SK-N-SH (cell line): ENCODE data around the gene PRKCD. TPM values are rescaled to one million over a fixed set of nuclear protein-coding genes. Genes with fewer than 3 reads are reported as not detected.

ENCODE experiments used
- CTCF ChIA-PET: fragments of 300-600, 350-600 bp; formaldehyde crosslinking; extraction: SDS; loops from one replicate; lab custom pipeline; 2021; lab: Yijun Ruan, JAX
- POLR2A ChIA-PET: fragments of 350-600 bp; sonication (Branson Sonifier 250); formaldehyde crosslinking; extraction: SDS; loops from one replicate; lab custom pipeline; 2020; ENCODE audit warnings: antibody characterized with exemption, inconsistent platforms; lab: Yijun Ruan, JAX
- DNase-seq: peaks from one replicate; pipeline ENCODE4 v3.0.0; 2012
- H2AFZ ChIP-seq: fragments of 200-600 bp; sonication (generic); 2 replicates; pipeline ENCODE4 v1.8.1; 2016; ENCODE audit warnings: antibody characterized with exemption, mild to moderate bottlenecking, low read depth
- H3F3A ChIP-seq: fragments of 200-600 bp; sonication (generic); replicated peaks from 2 replicates; pipeline ENCODE3; 2016; ENCODE audit warnings: antibody characterized with exemption, mild to moderate bottlenecking; ENCODE audit not compliant: insufficient read depth
- H3K27ac ChIP-seq, 2 experiments: fragments of 200-500 bp in 1 of 2; fragments of 200-600 bp in 1 of 2; sonication (Bioruptor generic) in 1 of 2; sonication (generic), shearing (Covaris generic) in 1 of 2; 2 replicates each; pipeline versions ENCODE4 v1.5.1 to v1.6.1; 2014 to 2016; ENCODE audit warnings: low read depth in 2 of 2, inconsistent platforms in 1 of 2, low read length in 1 of 2, mild to moderate bottlenecking in 1 of 2, mixed read lengths in 1 of 2
- H3K27me3 ChIP-seq: fragments of 200-600 bp; sonication (generic), shearing (Covaris generic); 2 replicates; pipeline ENCODE4 v1.6.1; 2016; ENCODE audit warnings: mixed run types; ENCODE audit not compliant: insufficient read depth
- H3K36me3 ChIP-seq, 2 experiments: fragments of 200-500 bp in 1 of 2; fragments of 200-600 bp in 1 of 2; sonication (Bioruptor generic) in 1 of 2; sonication (generic) in 1 of 2; replicated peaks in 1 of 2; 2 replicates each; pipeline versions ENCODE3 to v1.5.1; 2014 to 2016; ENCODE audit warnings: low read length in 1 of 2, mild to moderate bottlenecking in 1 of 2; ENCODE audit not compliant: insufficient read depth in 2 of 2, control insufficient read depth in 1 of 2
- H3K4me1 ChIP-seq, 2 experiments: fragments of 200-500 bp in 1 of 2; fragments of 200-600 bp in 1 of 2; sonication (Bioruptor generic) in 1 of 2; sonication (generic), shearing (Covaris generic) in 1 of 2; 2 replicates each; pipeline versions ENCODE4 v1.5.1 to v1.6.1; 2014 to 2016; ENCODE audit warnings: low read depth in 1 of 2, low read length in 1 of 2, mixed run types in 1 of 2; ENCODE audit not compliant: insufficient read depth in 2 of 2, control insufficient read depth in 1 of 2
- H3K4me2 ChIP-seq: fragments of 200-600 bp; sonication (generic), shearing (Covaris generic); 2 replicates; pipeline ENCODE4 v1.6.1; 2017; ENCODE audit warnings: mixed run types
- H3K4me3 ChIP-seq, 2 experiments: fragments of 200-500 bp in 1 of 2; fragments of 200-600 bp in 1 of 2; sonication (Bioruptor generic) in 1 of 2; sonication (generic), shearing (Covaris generic) in 1 of 2; 2 replicates each; pipeline versions ENCODE4 v1.5.1 to v1.8.1; 2014 to 2016; ENCODE audit warnings: low read depth in 2 of 2, inconsistent platforms in 1 of 2, low read length in 1 of 2, mild to moderate bottlenecking in 1 of 2, mixed read lengths in 1 of 2, moderate library complexity in 1 of 2
- H3K79me2 ChIP-seq: fragments of 200-600 bp; sonication (generic); 2 replicates; pipeline ENCODE4 v1.8.1; 2017; ENCODE audit warnings: mild to moderate bottlenecking; ENCODE audit not compliant: insufficient read depth
- H3K9ac ChIP-seq: fragments of 200-600 bp; sonication (generic); 2 replicates; pipeline ENCODE4 v1.6.1; 2017; ENCODE audit warnings: mixed run types
- H3K9me2 ChIP-seq: fragments of 200-600 bp; sonication (generic); 2 replicates; pipeline ENCODE4 v1.6.1; 2017; ENCODE audit warnings: mixed run types
- H3K9me3 ChIP-seq: fragments of 200-600 bp; sonication (generic); 2 replicates; pipeline ENCODE4 v1.6.1; 2017; ENCODE audit warnings: mixed run types, mild to moderate bottlenecking, moderate library complexity
- H4K20me1 ChIP-seq: fragments of 200-600 bp; sonication (generic); 2 replicates; pipeline ENCODE4 v1.6.1; 2017; ENCODE audit warnings: mild to moderate bottlenecking, mixed run types; ENCODE audit not compliant: insufficient read depth
- CHD2 ChIP-seq: fragments of 150-350 bp; IDR thresholded peaks from 2 replicates; pipeline ENCODE4 v1.6.1; 2018; ENCODE audit warnings: low read length; ENCODE audit not compliant: partially characterized antibody
- ELF1 ChIP-seq: IDR thresholded peaks from 2 replicates; pipeline ENCODE4 v1.4.0; 2012
- EZH2phosphoT487 ChIP-seq: fragments of 200-600 bp; sonication (generic); IDR thresholded peaks from 2 replicates; pipeline ENCODE4 v1.6.1; 2017; ENCODE audit warnings: low read depth, mixed run types, mild to moderate bottlenecking, antibody characterized with exemption, moderate library complexity, borderline replicate concordance
- FOSL2 ChIP-seq: IDR thresholded peaks from 2 replicates; pipeline ENCODE4 v1.4.0; 2012; ENCODE audit warnings: low read depth, mild to moderate bottlenecking, moderate library complexity, borderline replicate concordance
- FOXM1 ChIP-seq: IDR thresholded peaks from 2 replicates; pipeline ENCODE4 v1.4.0; 2012; ENCODE audit warnings: low read depth, mild to moderate bottlenecking
- GABPA ChIP-seq: IDR thresholded peaks from 2 replicates; pipeline ENCODE4 v1.4.0; 2012; ENCODE audit warnings: low read depth, mild to moderate bottlenecking
- MEF2A ChIP-seq: IDR thresholded peaks from 2 replicates; pipeline ENCODE4 v1.4.0; 2012; ENCODE audit warnings: low read depth, borderline replicate concordance
- MXI1 ChIP-seq: IDR thresholded peaks from 2 replicates; pipeline ENCODE4 v1.6.1; 2012; ENCODE audit warnings: mild to moderate bottlenecking, low read depth, low read length, improper control_type of control experiment
- NRF1 ChIP-seq: IDR thresholded peaks from 2 replicates; pipeline ENCODE4 v1.6.1; 2012; ENCODE audit warnings: low read depth, mild to moderate bottlenecking, low read length
- POLR2AphosphoS5 ChIP-seq: IDR thresholded peaks from 2 replicates; pipeline ENCODE4 v1.6.1; 2012; ENCODE audit warnings: low read depth, low read length
- RAD21 ChIP-seq: IDR thresholded peaks from 2 replicates; pipeline ENCODE4 v1.6.1; 2012; ENCODE audit warnings: mild to moderate bottlenecking, low read length
- REST ChIP-seq: IDR thresholded peaks from 2 replicates; pipeline ENCODE4 v1.6.1; 2012; ENCODE audit warnings: mild to moderate bottlenecking, low read depth, low read length, moderate library complexity
- RXRA ChIP-seq: IDR thresholded peaks from 2 replicates; pipeline ENCODE4 v1.4.0; 2012; ENCODE audit warnings: low read depth, mild to moderate bottlenecking, borderline replicate concordance
- SIN3A ChIP-seq: IDR thresholded peaks from 2 replicates; pipeline ENCODE4 v1.6.1; 2012; ENCODE audit warnings: low read depth, mild to moderate bottlenecking, low read length, moderate library complexity, borderline replicate concordance
- SMC3 ChIP-seq: IDR thresholded peaks from 2 replicates; pipeline ENCODE4 v1.6.1; 2012; ENCODE audit warnings: low read depth, low read length, improper control_type of control experiment
- TAF1 ChIP-seq: IDR thresholded peaks from 2 replicates; pipeline ENCODE4 v1.6.1; 2012; ENCODE audit warnings: low read depth, mild to moderate bottlenecking, low read length, moderate library complexity, borderline replicate concordance
- TEAD4 ChIP-seq: IDR thresholded peaks from 2 replicates; pipeline ENCODE4 v1.4.0; 2012; ENCODE audit warnings: mild to moderate bottlenecking, borderline replicate concordance; ENCODE audit not compliant: insufficient read depth
- USF1 ChIP-seq: IDR thresholded peaks from 2 replicates; pipeline ENCODE4 v1.4.0; 2012; ENCODE audit warnings: low read depth, borderline replicate concordance
- USF2 ChIP-seq: fragments of 150-350 bp; IDR thresholded peaks from 2 replicates; pipeline ENCODE4 v1.6.1; 2017; ENCODE audit warnings: antibody characterized with exemption, low read length, low read depth, borderline replicate concordance
- ZBTB33 ChIP-seq: IDR thresholded peaks from 2 replicates; pipeline ENCODE4 v1.4.0; 2012; ENCODE audit warnings: low read depth, borderline replicate concordance
- WGBS: methylation state at CpG from one replicate; pipeline ENCODE4 v1.1.6; 2017; ENCODE audit warnings: low lambda C conversion rate; 5-methylcytosine and 5-hydroxymethylcytosine counted together
- polyA plus RNA-seq, 3 experiments: library from polyadenylated mRNA; depleted of rRNA; stranded (reverse); fragments of >200 nt; gene quantifications; 2 replicates each; pipeline ENCODE4 v1.2.3, GENCODE V29; 2012

PRKCD gene
- polyA plus RNA-seq, 1 of the 3 experiments (the other 2 are of a cell fraction): 29.0 TPM

- TF ChIP-seq NRF1 (no peak), RAD21 (no peak), POLR2AphosphoS5 (no peak), SIN3A (no peak), TAF1 (no peak), GABPA (no peak), EZH2phosphoT487 (no peak), FOXM1 (no peak), USF1 (no peak), REST (no peak), ELF1 (no peak), MEF2A (no peak), MXI1 (no peak), RXRA (no peak)
- H3K9me2 ChIP-seq: no peaks in the 10 kb centered on the region
- POLR2A ChIA-PET: no interaction called here
- WGBS: 70% methylated on average over 7 of the region's 7 CpGs
- no peak overlapping the region for H3K27ac ChIP-seq
- CTCF ChIA-PET: interaction anchor here (0.6 to 7.4 kb wide), 3 partner anchors 65 to 96 kb away, joined by 3 to 206 read pairs (median 115); no protein-coding TSS in a partner anchor
- H3K79me2 ChIP-seq: no peaks in the 10 kb centered on the region
- no peaks in the 10 kb centered on the region for H3K36me3 ChIP-seq
- H3K9ac ChIP-seq: no peak overlapping the region
- H3K4me3 ChIP-seq: no peak overlapping the region
- H3F3A ChIP-seq: no peaks in the 10 kb centered on the region
- no peak overlapping the region for H3K4me2 ChIP-seq
- no peak overlapping the region for H2AFZ ChIP-seq
- no peaks in the 10 kb centered on the region for H3K9me3 ChIP-seq
- no peak for DNase-seq
- H3K27me3 ChIP-seq: no peaks in the 10 kb centered on the region
- no peaks in the 10 kb centered on the region for H4K20me1 ChIP-seq
- peaks cover 0 to 9% of the 10 kb centered on the region in 2 experiments; a peak in 1 of 4 replicates for H3K4me1 ChIP-seq
These were observed 38.0 kb downstream of the PRKCD start for GRCh38 chr3:53198996-53199395.

GRCh38 chr3:53199834-53200233 lies 38.8 kb downstream of the PRKCD start:
- POLR2A ChIA-PET: no interaction called here
- no peak overlapping the region for H3K4me2 ChIP-seq
- peaks cover 0 to 3% of the 10 kb centered on the region in 2 experiments; a peak in 1 of 4 replicates for H3K4me1 ChIP-seq
- H3K4me3 ChIP-seq: no peak overlapping the region
- peak; percentile 25 for DNase-seq
- no peaks in the 10 kb centered on the region for H4K20me1 ChIP-seq
- no peak overlapping the region for H3K27ac ChIP-seq
- no peak overlapping the region for H2AFZ ChIP-seq
- no peaks in the 10 kb centered on the region for H3K9me2 ChIP-seq
- H3K79me2 ChIP-seq: no peaks in the 10 kb centered on the region
- no peaks in the 10 kb centered on the region for H3F3A ChIP-seq
- no peaks in the 10 kb centered on the region for H3K9me3 ChIP-seq
- CTCF ChIA-PET: interaction anchor here (0.6 to 7.4 kb wide), 4 partner anchors 20 to 97 kb away, joined by 3 to 206 read pairs (median 62); no protein-coding TSS in a partner anchor
- no peaks in the 10 kb centered on the region for H3K27me3 ChIP-seq
- H3K36me3 ChIP-seq: no peaks in the 10 kb centered on the region
- H3K9ac ChIP-seq: no peak overlapping the region
- WGBS: 75% methylated on average over 2 of the region's 3 CpGs
- TF ChIP-seq ZBTB33 (no peak), CHD2 (no peak), EZH2phosphoT487 (no peak), RAD21 (peak; percentile 21), SMC3 (0 out of 2 replicates have a peak, but pooled peaks have one; percentile 7), FOSL2 (no peak), TEAD4 (no peak), USF2 (no peak), MEF2A (no peak), ELF1 (no peak)
